GM18511 (cell line): ENCODE data around the gene AUTS2.

Source experiments
- ATAC-seq: cut with Tn5 transposase; IDR thresholded peaks from one replicate; pipeline ENCODE4 v1.9.1; 2021; ENCODE audit warnings: mild to moderate bottlenecking, moderate library complexity; ENCODE audit not compliant: unreplicated experiment

The AUTS2 gene

DNA sequence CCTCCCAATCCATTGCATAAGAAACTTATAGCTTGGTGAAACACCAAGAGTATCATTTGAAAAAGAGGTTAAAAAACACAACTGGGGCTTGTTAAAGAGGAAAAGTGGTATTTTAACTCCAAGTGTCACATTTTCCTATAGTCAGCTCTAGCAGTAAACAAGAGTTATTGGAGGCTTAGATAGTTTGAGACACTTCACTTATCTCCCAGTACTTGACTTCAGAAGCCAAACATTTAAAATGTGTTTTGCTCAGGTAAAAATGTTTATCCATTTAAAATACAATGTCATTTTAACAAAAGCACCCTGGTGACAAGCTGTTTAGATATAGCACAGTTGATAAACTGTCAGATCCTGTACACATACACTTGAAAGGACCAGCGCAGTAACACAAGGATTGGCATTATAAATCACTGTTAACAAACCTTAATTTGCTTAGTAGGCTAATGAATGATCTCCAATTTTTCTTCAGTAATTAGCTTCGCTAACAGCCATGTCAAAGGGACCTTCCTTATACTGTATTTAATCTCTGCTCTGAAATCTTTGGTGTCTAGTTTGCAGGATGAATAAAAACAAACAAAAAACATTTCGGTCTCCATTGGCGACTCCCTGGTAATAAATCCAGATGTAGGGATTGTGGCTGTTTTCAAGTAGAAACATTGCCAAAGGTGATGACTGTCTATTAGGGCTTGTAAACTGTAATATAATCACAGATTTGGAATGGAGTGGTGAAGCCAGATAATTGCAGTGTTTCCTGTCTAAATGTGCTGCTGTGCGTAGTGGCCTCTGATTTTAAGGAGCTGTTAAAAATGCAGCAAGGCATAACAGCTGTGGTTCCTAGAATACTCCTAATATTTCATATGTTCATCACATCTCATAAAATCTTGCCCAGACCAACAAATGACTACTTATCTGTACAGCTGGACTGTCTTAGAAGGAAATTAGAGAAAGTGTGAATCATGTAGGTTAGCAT lies 545.1 kb downstream of the AUTS2 start:
- ATAC-seq, result no peak

DNA sequence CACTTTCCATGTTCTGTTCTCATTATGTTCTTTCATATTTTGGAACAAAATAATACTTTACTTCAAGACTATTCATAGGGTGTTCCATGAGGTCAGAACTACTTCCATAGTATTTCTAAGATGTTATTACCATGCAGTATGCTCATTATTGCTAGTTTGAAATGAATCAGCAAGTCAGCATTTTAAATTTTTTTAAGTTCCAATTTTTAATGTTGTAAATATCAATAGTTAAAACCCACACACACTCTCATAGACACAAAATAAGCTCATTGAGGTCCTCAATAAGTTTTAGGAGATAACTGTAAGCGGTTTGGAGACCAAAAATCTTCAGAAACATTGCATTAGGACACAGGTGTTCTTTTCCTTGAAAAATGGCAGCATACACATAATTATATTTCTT lies 550.7 kb downstream of the AUTS2 start:
- ATAC-seq, result no peak

DNA sequence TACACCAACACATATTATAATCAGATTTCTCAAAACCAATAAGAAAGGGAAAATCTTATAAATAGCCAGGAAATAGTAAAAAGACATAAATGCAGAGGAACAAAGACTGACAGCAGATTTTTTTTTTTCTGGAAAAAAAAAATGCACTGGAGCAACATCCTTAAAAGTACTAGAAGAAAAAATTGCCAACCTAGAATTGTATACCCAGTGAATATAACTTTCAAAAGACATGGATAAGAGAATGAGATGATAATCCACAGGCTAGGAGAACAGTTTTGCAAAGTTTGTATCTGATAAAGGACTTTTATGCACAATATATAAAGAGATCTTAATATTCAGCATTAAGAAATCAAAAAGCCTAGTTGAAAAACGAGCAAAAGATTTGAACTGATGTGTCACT lies 554.0 kb downstream of the AUTS2 start:
- ATAC-seq, result no peak

DNA sequence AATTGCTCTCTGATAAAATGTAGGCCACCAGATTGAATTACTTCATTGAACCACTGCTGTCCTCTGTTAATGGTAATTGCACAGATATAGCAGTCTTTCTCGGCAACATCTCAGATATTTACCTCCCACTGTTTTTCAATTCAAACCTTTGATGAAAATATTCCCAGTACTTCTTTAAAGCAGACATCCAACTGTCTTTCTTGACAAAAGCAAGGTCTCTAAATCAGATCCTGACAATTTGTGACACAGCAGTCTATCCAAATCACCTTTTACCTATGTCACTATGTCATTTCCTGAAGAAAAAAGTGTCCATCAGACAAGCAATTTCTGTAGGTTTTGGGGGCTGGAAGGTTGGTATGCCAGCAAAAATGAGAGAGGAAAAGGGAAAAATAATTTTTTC lies 555.7 kb downstream of the AUTS2 start:
- no peak for ATAC-seq

DNA sequence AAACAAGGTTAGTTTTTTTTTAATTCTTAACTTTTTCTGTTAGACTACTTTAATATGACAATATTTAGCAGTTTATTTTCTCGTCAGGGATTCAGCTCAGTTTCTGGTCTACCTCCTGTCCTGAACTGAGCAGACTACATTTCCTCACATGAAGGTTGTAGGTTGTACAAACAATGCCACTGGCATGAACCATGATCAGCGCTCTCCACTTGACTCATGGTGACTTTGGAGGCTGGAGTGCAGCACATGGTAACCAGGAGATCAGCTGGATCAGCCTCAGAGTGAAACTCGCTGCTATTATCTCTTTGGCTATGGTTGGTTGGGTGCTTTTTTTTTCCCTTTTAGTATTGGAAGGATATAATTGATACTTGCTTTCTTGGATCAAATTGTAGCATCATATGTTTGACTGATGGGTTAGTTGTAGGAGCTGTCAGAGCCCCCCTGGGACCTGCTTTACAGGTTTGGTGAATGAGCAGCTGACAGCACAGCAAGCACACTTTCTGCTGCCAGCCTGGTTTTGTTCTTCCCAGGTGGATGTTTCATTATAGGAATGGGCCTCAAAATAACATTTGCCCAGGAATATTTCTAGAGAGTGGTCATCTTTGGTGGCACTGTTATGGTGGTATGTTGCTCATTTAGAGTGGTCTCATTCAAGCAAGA lies 556.4 kb downstream of the AUTS2 start:
- no peak for ATAC-seq

DNA sequence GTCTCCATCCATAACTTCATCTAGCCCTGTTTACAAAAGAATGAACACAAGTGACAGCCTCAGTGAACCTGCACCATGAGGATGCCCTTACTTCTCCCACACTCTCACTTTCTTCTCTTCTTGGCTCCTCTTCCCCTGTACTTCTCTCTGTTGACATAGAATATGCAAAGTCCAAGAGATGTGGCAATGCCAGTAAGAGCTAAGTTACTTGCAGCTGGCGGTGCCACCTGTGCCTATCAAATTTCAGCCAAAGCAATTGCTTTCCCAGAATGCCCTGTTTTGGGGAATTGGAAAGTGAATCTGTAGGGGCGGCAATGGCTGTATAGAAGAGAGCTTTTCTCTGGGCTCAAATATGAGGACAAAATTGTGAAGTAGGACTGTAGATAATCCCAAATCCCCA lies 557.8 kb downstream of the AUTS2 start:
- no peak for ATAC-seq

DNA sequence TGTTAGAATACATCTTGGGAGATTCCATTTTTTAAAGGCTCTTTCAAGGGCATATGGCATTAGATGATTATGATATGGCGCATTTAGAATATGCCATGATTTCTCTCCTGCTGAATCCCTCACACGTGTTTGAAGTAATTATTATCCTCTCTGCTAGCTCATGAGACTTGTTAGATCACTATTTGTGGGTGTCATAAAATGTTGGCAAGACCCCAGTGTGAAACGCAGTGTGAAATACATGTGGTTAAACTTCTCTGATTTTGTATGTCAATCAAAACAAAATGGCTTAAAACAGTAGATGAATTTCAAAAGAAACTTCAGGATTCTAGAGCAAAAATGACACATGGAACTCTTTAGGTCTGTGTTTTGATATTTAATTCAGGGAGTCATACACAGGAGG lies 560.8 kb downstream of the AUTS2 start:
- ATAC-seq, result no peak

DNA sequence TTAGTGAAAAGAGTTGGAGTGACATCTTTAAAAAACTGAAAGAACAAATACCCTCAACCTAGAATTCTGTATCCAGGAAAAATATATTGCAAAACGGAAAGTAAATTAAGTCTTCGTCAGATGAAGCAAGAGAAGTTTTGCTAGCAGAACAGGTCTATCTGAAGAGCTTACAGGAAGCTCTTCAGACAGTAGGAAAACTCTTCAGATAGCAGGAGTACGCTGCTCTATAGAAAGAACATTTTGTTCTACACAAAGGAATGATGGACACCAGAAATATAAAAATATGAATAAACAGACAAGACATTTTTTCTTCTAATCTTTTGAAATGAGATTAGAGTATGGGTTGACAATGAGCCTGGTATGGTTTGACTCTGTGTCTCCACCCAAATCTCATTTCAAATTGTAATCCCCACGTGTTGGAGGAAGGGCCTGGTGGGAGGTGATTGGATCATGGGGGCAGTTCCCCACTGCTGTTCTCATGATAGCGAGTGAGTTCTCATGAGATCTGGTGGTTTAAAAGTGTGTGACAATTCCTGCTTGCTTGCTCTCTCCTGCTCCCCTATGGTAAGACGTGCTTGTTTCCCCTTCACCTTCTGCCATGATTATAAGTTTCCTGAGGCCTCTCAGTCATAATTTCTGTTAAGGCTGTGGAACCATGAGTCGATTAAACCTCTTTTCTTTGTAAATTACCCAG lies 567.3 kb downstream of the AUTS2 start:
- no peak for ATAC-seq

DNA sequence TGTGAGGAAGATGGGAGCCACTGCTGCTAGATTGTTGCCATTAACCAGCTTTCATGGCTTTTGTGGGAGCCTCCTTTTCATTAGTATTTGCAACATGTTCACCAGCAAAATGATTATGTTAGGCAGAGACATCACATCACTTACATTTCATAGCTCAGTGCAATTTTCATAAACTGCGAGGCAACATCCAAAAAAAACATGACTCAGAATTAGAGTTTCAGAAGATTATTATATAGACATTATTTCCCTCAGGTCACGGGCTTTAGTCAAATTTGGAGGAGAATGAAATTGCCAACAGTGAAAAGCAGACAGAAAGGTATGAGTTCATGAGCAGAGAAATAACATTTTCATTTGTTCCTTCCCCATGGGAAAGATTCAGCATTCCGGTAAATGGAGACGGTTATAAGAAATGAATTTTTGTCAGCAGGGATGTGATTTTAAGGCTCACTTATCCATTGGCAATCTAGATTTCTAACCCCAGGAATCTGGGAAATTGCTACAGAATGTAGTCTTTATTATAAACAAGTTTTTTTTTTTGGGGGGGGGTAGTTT lies 573.2 kb downstream of the AUTS2 start:
- ATAC-seq, result no peak

DNA sequence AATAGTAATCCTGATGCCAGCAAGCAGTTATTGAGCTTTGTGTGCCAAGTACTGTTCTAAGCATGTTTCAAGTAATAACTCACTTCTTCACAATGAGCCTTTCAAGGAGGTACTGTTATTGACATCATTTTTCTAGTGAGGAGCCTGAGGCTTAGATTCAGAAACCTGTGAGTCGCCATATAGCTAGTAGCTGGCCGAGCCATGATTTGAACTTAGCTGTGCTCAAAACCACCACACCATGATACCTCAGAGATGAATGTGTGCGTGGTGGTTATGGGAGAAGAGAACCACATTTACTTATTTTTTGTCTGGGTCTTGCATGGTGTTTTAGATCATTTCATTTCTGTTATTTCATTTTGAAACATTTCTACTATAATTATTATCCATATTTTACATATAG lies 578.9 kb downstream of the AUTS2 start:
- ATAC-seq, result no peak

DNA sequence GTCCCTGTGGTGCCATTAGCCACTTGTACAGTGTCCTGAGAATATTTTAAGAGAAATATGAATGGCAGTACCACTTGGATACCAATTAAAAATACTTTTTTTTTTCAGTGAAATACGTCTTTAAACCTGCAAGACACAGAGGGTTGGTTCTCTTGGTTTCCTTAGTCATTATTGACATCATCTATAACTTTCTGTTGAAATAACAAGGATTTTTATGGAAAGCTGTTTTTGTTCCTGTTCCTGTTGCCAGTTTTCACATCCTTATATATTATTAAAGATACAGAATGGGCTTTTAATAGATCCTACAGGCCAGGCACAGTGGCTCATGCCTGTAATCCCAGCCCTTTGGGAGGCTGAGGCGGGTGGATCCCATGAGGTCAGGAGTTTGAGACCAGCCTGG lies 579.9 kb downstream of the AUTS2 start:
- ATAC-seq, result no peak

DNA sequence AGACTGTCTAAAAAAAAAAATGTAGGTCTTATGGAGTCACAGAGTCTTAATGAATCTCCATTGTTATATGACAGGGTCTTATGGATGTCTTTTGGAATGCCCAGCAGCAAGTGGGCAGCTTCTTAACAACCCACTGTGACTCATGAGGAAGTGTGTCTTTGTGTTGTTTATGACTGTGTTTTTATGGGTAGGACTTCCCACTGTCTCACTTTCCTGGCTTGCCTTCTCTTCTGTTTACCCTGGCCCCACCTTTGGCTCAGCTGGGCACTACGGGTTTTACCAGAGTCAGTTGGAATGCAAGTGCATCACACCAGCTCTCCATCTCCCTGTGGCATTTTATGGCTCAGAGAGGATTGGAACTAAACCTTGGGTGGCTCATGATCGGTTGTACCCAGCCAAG lies 580.5 kb downstream of the AUTS2 start:
- ATAC-seq, result no peak

DNA sequence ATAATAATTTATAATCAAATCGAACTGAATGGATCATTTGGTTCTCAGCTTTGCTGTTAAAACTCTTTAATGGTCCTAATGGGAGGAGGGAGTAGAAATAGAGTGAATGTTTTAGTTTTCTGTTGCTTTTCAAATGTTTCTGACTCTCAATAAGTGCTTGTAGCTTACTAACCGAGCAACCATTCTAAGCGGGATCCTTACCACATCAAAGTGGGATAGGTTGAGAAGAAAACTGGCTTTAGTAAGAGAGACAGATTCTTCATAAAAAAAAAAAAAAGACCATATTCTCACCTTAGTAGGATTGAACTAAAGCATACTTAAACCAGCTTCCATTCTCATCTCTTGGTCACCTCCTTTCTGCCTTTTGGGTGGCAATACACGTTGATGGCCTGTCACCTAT lies 584.2 kb downstream of the AUTS2 start:
- no peak for ATAC-seq

DNA sequence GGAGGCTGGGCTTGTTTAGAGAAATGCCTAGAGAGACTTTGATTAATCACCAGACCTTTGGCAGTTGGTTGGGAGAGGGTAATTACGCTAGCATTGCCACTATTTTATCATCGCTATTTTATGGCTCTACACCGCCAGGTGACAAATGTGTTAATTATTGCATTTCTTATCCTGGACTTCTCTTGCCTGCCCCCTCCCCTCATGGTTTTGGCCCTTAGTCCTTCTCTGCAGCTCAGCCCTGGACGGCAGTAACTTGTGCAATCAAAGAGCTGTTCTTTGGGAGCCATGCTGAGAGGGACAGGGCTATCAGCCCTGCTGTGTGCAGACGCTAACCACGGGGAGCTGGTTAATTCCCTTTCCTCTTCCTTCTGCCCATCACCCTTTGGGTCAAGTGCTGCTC lies 585.0 kb downstream of the AUTS2 start:
- no peak for ATAC-seq

DNA sequence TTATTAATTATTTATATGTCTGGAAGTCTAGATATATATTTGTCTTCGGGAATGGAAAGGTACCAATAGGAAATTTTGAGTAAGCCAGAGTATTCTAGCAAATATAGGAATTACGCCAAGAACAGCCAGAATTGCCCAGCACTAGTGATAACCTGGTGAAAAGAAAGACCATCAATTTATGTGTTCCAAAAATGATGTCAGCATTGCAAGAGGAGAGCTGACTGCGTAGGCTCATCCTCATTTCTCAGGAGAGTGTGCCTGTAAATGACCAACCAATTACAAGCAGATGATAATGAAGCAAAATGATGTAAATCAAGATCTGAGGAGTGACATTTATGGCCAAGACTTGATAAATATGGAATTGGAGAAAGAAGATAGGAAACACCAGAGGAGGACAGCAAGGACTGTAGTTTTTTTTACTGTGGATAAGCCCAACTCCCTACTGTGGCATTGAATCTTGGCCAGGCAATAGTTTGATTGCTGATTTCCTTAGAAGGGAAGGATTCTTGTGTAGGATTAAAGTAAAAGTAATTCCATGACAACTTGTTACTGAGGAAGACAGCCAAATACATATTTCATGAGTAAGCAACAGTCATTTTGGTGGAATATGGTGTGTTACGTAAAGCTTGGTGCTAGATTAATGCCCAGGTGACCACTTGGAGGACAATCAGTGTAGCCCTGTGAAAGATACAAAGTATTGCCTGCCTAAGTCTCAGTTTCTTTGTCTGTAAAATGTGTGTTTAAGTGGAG lies 590.8 kb downstream of the AUTS2 start:
- no peak for ATAC-seq

DNA sequence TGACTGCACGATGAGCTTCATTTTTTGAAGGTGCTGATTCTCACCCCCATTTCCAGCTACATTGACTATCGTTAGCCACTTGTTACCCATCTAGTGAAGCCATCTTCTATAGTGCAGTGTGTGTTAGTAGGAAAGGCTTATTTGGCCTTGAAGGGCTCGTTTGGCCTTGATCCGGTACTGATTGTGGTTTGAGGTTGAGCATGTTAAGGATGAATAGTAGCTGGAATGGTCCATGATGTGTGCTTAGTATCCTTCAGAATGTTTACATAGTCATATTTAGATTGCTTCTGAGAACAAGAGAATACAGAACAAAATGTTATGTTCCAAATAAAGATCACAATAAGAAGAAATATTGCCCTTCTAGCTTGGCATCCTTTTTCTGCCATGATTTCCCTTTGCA lies 591.5 kb downstream of the AUTS2 start:
- no peak for ATAC-seq

DNA sequence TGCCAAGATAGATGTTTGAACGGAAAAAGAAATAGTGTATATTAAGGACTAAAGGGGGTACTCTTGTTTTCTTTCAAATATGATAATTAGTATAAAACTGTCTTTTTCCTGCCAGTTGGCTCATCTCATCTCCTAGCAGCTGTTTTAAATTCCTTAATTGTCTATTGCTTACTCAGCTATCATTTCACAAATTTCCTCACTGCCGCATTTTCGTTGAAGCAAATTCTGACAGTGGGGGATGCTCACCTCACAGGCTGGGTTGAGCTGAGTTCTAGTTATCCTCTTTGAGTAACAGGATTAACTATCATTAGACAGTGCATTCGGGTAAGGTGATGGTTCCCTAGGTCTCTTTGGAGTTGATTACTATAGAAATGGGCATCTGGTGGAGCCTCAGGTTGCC lies 592.0 kb downstream of the AUTS2 start:
- no peak for ATAC-seq

DNA sequence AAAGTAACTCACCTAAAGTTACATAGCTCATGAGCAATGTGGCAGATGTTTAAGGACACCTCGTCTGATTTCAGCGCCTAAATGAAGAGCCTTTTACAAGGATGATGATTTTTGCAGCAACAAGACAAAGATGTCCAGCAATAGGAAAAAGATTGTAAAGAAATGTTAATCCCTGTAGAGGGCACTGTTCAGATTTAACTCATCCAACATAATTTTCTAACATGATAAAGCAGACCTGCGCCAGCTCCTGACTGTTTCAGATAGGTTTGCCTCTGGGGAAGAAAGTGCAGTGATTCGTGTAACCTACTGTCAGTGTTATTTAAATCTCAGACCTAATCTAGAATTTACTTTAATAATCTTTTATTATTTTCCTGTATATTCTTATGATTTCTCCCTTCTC lies 595.2 kb downstream of the AUTS2 start:
- no peak for ATAC-seq

DNA sequence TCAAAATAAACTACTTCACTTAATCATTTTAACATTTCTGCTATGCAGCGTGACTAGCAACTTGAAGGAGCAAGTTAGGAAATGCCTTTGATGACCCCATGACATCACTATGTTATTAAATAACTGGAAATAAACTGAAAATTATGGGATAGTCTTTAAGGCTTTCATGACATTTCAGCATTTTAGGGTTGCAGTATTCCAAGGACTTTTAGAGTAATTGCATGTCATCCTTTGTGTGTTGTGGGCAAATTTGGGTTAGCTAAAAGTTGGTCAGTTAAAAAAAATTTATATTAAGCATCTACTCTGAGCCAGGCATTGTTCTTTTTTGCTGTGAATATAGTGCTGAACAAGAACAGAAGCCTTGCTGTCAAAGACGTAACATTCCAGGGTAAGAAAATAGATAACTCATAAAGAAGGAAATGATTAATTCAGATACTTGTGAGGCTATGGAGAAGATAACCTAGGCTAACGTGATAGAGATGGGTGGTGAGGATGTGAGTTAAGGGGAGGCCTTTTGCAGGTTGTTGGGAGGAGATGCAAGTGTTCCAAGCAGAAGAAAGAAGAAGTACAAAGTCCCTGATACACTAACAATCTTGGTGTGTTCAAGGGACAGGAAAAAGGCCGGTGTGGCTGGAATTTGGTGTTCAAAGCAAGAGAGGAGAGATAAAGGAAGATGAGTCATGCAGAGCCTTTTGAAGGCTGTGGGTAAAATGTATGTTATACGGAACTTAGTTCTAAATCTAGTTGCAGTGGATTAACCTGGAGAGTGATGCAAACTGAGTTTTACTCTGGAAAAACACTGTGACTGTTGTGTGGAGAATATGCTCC lies 610.2 kb downstream of the AUTS2 start:
- ATAC-seq, result no peak
